Effector CD8-positive, alpha-beta T cell (primary cell): ENCODE measurements around the gene PNP.
"Not testable (repeated sequence)": the region's sequence is repeated elsewhere in the genome, so short reads cannot be mapped to it uniquely, and the experiment has no call there.

Experiments
- DNase-seq: peaks from one replicate; lab custom pipeline; 2025; lab: John Stamatoyannopoulos, UW
- total RNA-seq, 4 experiments: gene quantifications; one replicate each; lab custom pipeline; 2026; lab: John Stamatoyannopoulos, UW

The PNP gene
- total RNA-seq = 76.4 to 131 (median 96.7) reads per million in 4 experiments

GRCh38 chr14:20469242-20469889 is at the start of gene PNP:
TSS of gene PNP (plus strand) at chr14:20469406. CDS start at chr14:20469525, 119 bp downstream.
- DNase-seq = peak; percentile 81

DNA sequence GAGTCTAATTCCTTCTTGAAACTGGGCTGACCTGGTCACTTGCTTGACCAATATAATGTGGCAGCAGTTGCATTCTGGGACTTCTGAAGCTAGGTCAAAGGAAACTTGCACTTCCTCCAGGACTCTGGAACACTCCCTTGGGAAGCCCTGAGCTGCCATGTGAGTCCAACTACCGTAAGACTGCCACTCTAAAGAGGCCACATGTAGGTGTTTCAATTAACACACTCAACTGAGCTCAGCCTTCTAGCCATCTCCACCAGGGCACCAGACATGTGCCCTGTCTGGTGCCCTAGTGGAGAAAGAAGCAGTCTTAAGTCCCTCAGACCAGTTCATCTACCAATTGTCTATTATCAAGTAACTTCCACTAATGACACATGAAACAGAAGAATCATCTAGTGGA is 49.8 kb upstream of the PNP start:
- no peak for DNase-seq

DNA sequence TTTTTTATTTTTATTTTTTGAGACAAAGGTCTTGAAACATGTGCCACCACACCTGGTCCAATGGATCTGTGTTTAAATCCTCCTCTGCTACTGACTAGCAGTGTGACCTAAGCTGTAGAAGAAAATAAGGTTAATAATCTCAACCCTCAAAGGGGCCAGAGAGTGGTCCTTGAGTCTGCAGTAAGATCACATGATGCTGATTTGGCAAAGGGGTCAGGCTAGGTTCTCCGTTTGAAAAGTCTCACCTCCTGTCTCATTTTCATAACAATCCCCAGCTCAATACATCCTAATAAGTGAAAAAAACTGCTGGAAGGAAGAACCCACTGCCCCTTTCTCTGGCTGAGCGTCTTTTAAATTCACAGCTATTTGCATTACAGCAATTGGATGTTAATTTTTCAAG is 47.9 kb upstream of the PNP start:
- DNase-seq = no peak

- DNase-seq = no peak
Measured at GRCh38 chr14:20422886-20423285, 46.3 kb upstream of the PNP start.

DNA sequence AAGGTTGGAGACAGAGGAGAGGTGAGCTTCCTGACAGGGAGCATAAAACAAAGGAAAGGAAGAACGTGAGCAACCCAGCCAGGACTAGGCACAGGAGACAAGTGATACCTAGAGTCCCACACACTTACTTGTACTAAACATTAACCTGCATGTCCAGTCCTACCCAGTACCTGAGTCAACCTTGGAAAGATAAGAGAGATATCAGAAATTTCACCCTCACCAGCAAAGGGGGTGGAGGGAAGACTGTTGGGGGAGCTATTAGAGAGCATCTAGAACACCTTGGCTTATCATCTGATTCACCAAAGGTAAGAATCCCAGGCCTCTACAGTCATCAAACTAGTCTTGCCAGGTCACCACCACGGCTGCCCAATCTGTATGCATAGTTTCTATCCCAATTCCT is 44.4 kb upstream of the PNP start:
- DNase-seq = no peak

- DNase-seq = no peak
Measured at GRCh38 chr14:20427231-20428009, 41.8 kb upstream of the PNP start.

DNA sequence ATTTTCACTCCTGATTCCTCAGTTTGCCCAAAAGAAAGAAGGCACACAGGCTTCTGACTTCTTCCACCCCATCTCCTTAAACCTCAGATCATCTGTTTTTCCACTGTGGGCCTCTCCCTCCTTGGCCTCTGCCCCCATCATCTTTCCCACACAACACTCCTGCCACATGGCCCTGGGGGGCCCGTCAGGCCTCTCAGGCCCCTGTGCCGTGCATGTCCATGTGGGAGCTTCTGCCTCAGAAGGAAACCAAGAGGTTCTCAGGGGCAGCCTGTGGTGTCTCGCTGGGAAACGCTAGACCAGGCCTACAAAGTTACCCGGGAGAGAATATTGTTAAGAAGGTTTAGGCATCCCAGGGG is 41.2 kb upstream of the PNP start:
- no peak for DNase-seq

DNA sequence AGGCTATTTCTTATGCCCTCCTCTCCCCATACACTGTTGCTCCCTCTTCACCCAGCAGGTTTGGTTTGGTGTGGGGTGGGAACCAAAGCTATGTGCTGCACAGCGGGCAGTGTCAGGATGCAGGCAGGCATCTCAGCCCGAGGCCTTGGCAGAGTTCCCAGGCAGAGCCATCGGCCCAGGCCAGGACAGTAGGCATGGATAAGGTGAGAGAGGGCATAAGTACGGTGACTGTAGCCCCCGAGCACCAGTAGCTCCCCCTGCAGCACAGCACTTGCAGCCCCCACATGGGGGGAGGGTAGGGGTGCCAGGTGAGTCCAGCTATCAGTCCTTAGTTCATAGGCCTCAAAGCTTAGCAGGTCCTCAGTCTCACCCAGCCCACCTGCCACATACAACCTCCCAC is 40.4 kb upstream of the PNP start:
- DNase-seq = no peak

GRCh38 chr14:20429801-20430669 is 39.2 kb upstream of the PNP start:
- DNase-seq = no peak

DNA sequence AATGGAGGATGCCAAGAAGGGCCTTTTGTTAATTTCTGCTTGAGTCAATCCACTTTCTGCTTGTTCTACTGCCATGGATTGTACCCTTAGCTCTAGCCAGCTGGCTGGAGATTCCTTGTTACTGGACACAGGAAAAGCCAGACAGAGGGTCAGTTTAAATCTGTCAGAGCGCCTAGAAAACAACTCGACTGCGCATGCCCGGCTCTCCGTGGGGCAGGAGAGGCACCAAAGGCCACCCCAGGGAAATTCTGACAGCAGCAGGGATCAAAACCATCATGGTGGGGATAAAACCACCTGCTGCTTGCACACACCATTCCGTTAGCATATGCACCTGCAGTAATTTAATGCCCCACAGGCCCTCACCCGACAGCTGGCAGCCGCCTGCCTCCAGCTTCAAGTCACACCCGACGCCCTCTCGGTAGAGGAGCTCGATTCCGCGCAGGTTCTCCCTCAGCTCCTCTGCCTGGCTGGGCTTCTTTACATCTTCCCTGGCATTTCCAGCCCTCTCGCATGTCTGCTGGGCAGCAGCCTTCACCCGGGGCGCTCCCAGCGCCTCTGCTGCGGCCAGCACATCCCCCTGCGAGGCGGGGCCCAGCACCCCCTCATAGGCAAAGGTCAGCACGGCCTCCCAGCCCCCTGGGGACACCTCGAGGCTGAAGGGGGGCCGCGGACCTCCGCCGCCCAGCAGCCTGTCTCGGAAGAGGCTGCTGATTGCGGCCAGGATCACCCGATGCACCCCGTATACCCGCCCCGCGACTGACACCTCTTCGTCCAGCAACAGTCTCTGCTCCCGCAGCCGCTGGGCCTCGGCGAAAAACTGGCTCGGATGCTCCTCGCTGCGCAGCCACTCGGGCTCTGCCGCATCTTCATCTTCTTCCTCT is 34.3 kb upstream of the PNP start:
- DNase-seq = no peak

DNA sequence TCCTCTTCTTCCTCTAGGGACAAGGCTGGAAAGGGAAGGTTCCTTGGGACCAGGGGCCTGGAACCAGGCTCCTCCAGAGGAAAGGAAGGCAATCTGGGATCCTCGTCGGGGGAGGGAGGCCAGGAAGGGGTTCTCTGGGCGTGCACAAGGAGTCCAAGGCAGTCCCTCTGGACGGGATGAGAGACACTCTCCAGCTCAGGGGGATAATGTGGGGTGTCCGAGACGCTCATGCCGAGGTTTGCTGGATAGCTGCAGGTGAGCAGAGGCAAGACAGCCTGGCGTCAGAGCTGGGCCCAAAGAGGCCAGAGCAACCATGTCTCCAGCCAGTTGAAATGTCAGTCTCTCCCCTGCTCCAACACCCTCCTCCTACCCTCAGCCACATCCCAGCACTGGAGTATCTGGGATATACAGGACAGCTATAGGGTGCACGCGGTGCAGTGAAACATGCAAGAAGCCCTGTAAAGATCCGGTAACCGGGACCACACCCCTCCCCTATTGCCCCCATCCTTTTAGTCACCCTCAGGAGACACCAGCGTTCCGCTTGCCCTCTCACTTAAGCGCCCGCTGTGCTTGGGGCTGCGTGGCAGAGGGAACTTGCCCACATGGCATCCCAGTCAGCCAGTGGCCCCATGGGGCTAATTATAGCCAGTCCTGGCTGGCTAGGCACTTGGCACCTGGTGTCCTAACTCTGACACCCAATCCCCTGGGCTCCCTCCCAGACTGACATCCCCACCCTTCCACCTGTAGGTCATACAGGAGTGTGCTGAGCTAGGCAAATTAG is 33.4 kb upstream of the PNP start, which contains the start of gene KLHL33:
Gene KLHL33 (minus strand): TSS at position 585 of the 781 bp plus-strand sequence. CDS start 355 bp downstream, at position 230.
- no peak for DNase-seq

GRCh38 chr14:20436363-20436755 is 32.8 kb upstream of the PNP start:
- no peak for DNase-seq

GRCh38 chr14:20438664-20439063 is 30.5 kb upstream of the PNP start:
- DNase-seq = no peak

DNA sequence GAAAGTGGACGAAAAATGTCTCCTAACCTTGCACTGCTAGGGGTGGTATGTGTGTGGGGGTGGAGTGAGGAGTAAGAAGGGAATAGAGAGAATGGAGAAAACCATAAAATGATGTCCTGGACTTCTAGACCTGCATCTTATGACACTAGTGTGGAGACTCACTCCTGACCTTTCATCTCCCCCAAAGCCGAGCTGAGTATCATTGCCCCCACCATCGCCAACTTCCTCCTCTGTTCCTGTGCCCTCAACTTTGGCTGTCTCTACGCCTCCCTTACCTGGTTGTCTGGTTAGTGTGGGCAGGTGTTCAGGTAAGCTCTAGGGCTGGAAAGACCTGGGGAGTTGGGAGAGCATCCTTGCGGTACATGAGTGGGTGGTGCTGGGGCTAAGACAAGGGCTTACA is 28.7 kb upstream of the PNP start:
- DNase-seq = no peak

DNA sequence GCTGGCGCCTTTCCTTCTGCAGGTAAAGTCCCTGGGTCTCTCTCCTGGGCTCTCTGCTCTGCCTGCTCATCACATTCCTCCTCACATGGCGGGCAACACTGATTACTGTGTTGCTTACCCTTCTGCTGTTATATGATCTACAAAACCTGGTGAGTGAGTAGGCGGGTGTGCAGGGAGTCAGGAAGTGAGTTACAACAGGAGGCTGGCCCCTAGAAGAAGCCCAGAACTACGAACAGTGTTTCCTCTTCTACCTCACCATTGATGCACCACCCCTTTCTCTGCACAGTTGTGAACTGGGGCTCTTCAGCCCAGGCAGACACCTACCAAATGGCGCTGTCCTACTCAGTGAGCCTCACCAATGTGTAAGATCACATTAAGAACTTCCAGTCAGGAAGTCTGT is 28.3 kb upstream of the PNP start:
- no peak for DNase-seq

- no peak for DNase-seq
Measured at GRCh38 chr14:20441461-20441860, 27.7 kb upstream of the PNP start.

- DNase-seq = not testable (repeated sequence)
Measured at GRCh38 chr14:20443650-20444049, 25.6 kb upstream of the PNP start.

- no peak for DNase-seq
Measured at GRCh38 chr14:20446889-20447288, 22.3 kb upstream of the PNP start.

- DNase-seq = not testable (repeated sequence)
Measured at GRCh38 chr14:20452831-20453230, 16.4 kb upstream of the PNP start.

DNA sequence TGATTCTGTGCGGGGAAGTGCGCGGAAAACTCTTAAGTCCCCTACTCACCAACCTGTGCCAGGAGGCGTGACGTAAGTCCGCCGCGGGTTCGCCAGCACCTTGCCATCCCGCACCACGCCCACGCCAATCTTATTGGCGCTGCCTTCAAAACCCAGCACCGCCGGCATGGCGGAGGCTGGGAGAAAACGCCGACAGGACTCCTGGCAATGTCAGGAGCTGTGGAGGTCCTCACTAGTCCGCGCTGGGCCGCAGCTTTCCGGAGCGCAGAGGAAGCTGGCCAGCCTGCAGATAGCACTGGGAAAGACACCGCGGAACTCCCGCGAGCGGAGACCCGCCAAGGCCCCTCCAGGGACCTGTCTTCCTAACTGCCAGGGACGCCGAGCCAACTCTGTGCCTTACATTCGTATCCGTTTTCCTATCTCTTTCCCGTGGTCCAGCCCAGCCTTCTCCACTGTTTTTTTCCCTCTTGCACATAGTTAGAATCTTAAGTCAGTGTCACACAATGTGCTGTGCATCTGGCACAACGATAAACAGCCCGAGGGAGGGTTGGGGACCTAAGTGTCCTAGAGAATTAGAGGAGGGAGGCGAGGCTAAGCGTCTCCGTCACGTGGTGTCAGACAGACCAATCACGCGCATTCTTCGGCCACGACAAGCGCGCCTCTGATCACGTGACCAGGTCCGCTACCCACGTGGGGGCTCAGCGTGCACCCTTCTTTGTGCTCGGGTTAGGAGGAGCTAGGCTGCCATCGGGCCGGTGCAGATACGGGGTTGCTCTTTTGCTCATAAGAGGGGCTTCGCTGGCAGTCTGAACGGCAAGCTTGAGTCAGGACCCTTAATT is 14.5 kb upstream of the PNP start, which contains the start of the genes APEX1 and OSGEP:
Gene APEX1 (plus strand): TSS at position 711 of the 839 bp plus-strand sequence. CDS start 420 bp downstream, outside the sequence.
Gene OSGEP (minus strand): TSS at position 297 of the 839 bp plus-strand sequence. CDS start 129 bp downstream, at position 168.
- DNase-seq = peak; percentile 95
